ENCODE results near the gene PEX5L.

The PEX5L gene

DNA sequence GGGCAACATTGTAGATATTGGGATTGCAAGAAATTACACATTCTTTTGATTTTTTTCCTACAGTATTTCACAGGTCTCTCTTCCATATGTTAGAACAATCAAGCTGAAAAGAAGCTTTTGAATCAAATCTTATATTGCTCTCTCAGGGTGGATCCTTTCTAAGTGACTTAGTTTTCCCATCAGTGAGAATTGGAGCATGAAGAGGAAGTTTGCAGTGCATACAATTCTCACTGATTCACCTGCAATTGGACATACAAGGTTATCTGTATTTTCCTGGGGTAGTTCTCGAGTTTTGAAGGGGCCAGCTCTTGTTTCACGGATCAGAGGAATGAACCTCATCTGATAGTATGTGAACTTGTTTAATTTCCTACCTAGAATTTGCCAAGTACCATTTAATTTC is 150.8 kb downstream of the PEX5L start:
- no peak for DNase-seq

DNA sequence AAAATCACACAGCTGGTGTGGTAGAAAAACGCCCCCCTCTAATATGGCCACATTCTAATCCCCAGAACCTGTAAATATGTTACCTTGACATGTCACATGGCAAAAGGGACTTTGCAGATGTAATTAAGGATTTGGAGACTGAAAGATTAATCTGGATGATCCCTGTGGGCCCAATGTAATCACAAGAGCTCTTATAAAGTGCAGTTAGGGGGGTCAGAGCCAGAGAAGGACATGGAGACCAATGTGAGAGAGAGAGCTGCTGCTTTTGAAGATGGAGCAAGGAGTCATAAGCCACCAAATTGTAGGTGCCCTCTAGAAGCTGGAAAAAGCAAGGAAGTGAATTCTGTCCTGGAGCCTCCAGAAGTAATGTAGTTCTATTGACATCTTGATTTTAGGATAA is 152.6 kb downstream of the PEX5L start:
- DNase-seq: no peak

- DNase-seq: no peak
Measured at GRCh38 chr3:179882292-179882691, 154.4 kb downstream of the PEX5L start.

GRCh38 chr3:179881791-179882190 is 154.9 kb downstream of the PEX5L start:
- DNase-seq: no peak

DNA sequence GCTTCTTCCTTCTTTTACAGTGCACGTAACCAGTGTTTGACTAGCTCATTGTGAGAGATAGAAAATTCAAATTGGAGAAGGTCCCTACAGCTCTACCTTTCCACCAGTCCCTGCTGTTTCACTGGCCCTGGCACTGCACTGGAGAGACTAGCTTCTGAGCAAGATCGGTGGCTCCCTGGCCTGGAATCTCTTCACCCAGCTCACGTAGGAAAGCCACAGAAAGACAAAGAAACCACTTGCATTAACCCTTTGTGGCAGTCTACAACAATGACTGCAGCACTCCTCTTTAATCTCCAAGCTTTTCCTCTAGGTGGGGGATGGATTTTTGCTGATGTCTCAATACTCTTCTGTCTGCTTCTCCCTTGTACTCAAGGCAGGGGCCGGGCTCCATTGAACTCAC is 155.9 kb downstream of the PEX5L start:
- no peak for DNase-seq

- DNase-seq: no peak
Measured at GRCh38 chr3:179876440-179876839, 160.3 kb downstream of the PEX5L start.

- DNase-seq: no peak
Measured at GRCh38 chr3:179872842-179873241, 163.9 kb downstream of the PEX5L start.

- DNase-seq: no peak
Measured at GRCh38 chr3:179871782-179872181, 165.0 kb downstream of the PEX5L start.

GRCh38 chr3:179868715-179869114 is 168.0 kb downstream of the PEX5L start:
- no peak for DNase-seq

GRCh38 chr3:179867961-179868360 is 168.8 kb downstream of the PEX5L start:
- DNase-seq: no peak

GRCh38 chr3:179865861-179866505 is 170.8 kb downstream of the PEX5L start:
- DNase-seq: no peak

GRCh38 chr3:179861953-179862352 is 174.8 kb downstream of the PEX5L start:
- no peak for DNase-seq

GRCh38 chr3:179861292-179861691 is 175.4 kb downstream of the PEX5L start:
- DNase-seq: no peak

DNA sequence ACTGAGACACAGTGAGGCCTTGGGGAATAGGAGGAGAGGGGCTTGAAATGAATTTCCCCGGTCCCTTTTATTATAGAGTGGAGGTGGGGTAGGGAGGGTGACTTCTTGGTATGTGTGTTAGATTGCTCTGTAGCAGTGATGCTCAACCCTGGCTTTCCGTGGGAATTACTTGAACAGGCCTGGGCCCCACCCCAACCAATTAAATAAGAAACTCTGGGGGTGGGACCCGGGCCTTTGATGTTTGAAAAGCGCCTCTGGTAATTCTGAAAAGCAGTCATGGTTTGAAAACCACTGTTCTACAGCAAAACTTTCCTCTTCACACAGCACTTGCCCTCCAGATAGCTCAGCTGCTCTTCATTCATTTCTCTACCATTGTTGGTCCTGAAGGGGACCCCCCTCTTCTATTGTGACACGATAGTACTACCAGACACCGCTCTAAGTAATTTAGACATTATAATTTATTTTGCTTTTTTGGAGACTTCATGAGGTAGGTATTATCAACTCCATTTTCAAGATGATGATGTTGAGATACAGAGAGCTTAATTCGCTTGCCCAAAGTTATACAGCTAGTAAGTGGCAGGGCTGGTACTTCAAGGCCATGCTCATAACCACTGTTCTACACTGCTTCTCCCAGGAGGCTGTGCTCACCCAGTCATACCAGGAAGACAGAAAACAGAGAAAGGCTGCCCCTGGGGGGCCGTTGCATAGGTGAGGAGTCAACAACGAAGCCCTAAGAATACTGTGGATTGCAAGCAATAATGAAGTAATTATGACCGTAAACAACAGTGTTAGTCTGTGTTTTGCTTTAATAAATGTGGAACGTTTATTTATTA is 176.2 kb downstream of the PEX5L start:
- DNase-seq: no peak

- no peak for DNase-seq
Measured at GRCh38 chr3:179853176-179853575, 183.6 kb downstream of the PEX5L start.

DNA sequence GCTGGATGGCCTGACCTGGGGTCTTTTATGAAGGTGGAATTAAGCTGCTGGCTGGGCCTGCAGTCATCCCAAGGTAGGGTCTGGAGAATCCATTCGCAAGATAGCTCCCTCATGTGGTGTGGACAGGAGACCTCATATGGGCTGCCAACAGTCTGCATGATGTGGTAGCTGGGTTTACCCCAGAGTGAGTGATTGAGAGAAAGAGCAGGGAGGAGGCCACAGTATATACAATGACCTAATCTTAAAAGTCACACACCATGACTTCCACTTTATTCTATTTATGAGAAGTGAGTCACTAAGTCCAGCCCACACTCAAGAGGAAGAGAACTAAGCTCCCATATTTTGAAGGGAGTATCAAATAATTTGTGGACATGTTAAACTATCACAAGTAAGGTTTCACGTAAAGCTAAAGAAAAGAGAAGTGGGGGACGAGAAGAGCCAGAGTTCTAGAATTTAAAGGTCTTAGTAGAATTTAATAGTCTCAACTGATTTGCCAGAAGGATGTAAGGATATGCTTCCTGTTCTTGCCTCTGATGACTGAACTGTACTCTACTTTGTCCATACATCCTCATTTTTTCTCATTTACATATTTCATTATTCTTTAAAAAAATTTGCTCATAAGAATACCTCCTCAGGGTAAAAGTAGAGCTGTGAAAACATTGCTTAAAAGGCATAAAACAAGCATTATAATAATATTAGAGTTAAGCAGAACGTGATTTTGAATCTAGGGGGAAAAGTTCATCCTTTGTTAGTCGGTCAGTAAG is 184.4 kb downstream of the PEX5L start:
- DNase-seq: no peak

GRCh38 chr3:179848711-179849110 is 188.0 kb downstream of the PEX5L start:
- DNase-seq: no peak

DNA sequence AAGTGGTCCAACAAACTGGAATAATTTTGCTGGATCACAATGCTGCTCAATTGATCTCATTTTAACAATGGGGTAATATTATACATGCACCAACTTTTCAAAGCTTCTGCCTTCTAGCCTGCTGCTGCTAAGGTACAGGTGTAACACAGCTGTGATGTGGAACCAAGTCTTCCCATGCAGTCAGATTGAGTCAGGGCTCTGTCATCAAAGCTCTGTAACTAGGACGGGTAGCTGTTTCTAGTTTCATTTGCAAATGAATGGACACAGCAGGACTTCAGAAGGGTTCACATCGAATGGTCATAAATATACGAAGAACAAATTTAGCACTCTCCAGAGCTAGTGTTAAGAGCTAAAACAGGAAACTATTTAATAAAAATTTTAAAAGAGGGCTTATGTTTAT is 194.7 kb downstream of the PEX5L start:
- no peak for DNase-seq

DNA sequence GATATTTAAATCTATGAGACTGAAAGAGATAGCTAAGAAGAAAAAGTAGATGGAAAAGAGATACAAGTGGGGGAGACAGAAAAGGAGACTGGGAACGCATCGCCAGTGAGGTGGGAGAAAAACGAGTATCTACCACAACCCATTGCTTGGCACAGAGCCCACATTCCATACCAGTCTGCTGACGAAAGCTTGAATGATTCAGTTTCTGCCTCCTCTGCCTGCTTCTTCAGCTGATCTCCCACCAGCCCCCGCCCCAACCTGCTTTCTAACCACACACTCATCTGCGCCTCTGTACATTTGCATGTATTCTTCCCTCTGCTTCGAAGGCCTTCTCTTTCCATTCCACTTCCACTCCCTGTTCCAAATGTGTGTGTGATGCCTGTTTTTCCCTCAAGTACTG is 195.8 kb downstream of the PEX5L start:
- no peak for DNase-seq

DNA sequence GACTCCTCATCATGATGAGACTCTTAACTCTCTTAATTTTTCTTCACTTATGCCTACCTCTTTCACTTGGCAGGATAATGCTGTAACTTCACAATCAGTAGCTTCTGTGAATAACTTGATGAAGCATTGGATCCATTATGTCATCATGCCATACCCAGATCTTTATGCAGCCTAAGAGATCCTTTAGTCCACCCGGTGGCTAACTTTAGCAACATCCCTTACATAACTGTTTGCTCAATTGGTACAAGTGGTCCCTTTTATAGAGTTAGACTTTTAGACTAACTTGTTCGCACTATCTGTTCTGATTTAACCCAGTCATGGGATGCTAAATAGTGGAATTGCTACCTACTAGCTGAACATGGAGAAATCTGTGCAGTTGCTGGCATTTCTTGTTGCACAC is 199.4 kb downstream of the PEX5L start:
- no peak for DNase-seq

GRCh38 chr3:179833294-179833693 is 203.4 kb downstream of the PEX5L start:
- no peak for DNase-seq

DNA sequence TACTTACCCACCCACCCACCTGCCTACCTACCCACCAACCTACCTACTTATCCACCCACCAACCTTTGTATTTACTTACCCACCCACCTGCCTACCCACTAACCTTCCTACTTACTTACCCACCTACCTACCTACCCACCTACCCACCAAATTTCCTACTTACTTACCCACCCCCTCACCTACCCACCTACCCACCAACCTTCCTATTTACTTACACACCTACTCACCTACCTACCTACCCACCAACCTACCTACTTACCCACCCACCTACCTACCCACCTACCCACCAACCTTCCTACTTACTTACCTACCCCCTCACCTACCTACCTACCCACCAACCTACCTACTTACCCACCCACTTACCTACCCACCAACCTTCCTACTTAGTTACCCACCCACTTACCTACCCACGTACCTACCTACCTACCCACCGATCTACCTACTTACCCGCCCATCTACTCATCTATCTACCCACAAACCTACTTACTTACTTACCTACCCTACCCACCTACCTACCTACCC is 204.3 kb downstream of the PEX5L start:
- no peak for DNase-seq

DNA sequence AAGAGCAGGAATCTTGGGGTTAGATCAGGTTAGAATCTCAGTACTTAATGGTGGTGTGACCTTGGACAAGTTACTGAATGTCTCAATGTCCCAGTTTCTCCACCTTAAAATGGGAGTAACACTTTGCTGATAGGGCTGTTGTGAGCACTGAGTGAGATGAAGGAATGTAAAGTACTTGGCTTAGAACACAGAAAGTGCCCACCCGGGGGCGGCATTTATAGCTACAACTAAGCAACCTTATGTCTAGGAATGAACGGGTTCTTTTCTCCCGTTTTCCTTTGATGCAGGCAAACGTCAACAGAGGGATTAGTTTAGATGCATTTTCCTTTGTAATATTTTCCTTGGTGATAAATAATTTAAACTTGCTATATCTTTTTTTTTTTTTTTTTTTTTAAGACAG is 207.3 kb downstream of the PEX5L start:
- no peak for DNase-seq

DNA sequence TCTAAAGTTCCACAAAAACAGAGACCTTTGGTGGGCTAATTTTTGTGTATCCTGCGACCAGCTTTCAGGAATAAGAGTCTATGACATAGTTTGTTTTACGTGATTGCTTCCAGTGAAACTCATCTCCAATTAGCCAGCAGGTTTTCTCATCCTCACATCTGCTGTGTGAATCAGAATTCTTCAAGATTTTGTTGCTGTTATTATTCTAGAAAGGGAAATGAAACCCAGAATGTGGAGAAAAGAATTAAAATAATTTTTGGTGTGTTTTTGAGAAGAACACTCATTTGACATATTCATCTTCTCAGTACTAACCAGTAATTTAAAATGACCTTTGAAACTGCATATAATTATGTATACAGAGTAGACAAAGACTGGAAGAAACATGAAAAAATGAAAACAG is 208.0 kb downstream of the PEX5L start:
- DNase-seq: no peak

Measured in NCI-H1417 treated with DMSO at 0.1 percent for 48 hours (cell line).